NCI-H2081 treated with DMSO at 0.1 percent for 48 hours (cell line): Measurements from ENCODE around the gene TAS2R30.
"Not testable (repeated sequence)": the region's sequence is repeated elsewhere in the genome, so short reads cannot be mapped to it uniquely, and the experiment has no call there.

Source experiments
- DNase-seq: peaks from one replicate; lab custom pipeline; 2025; lab: John Stamatoyannopoulos, UW

The TAS2R30 gene

GRCh38 chr12:11114130-11114529, 20.3 kb downstream of the TAS2R30 start:
- not testable (repeated sequence) for DNase-seq

GRCh38 chr12:11111213-11111612, 23.2 kb downstream of the TAS2R30 start:
- not testable (repeated sequence) for DNase-seq

- DNase-seq: no peak
These were observed 25.6 kb downstream of the TAS2R30 start for GRCh38 chr12:11108862-11109261.

- no peak for DNase-seq
These were observed 26.7 kb downstream of the TAS2R30 start for GRCh38 chr12:11107719-11108118.

- no peak for DNase-seq
These were observed 28.2 kb downstream of the TAS2R30 start for GRCh38 chr12:11106288-11106687.

GRCh38 chr12:11105546-11105945, 28.9 kb downstream of the TAS2R30 start:
- DNase-seq: no peak

- DNase-seq: not testable (repeated sequence)
These were observed 39.5 kb downstream of the TAS2R30 start for GRCh38 chr12:11094910-11095309.

GRCh38 chr12:11092128-11092527, 42.3 kb downstream of the TAS2R30 start, which contains the start of gene TAS2R43:
Gene TAS2R43 (minus strand): TSS chr12:11092313. CDS start chr12:11092229, 84 bp downstream.
- DNase-seq: no peak

- DNase-seq: no peak
These were observed 45.2 kb downstream of the TAS2R30 start for GRCh38 chr12:11089246-11089645.

GRCh38 chr12:11085419-11085818, 49.0 kb downstream of the TAS2R30 start:
- no peak for DNase-seq
